ENCODE results near the gene SOX2.

SOX2 gene

DNA sequence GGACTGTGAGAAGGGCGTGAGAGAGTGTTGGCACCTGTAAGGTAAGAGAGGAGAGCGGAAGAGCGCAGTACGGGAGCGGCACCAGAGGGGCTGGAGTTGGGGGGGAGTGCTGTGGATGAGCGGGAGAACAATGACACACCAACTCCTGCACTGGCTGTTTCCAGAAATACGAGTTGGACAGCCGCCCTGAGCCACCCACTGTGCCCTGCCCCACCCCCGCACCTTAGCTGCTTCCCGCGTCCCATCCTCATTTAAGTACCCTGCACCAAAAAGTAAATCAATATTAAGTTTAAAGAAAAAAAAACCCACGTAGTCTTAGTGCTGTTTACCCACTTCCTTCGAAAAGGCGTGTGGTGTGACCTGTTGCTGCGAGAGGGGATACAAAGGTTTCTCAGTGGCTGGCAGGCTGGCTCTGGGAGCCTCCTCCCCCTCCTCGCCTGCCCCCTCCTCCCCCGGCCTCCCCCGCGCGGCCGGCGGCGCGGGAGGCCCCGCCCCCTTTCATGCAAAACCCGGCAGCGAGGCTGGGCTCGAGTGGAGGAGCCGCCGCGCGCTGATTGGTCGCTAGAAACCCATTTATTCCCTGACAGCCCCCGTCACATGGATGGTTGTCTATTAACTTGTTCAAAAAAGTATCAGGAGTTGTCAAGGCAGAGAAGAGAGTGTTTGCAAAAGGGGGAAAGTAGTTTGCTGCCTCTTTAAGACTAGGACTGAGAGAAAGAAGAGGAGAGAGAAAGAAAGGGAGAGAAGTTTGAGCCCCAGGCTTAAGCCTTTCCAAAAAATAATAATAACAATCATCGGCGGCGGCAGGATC, at the start of gene SOX2:
SOX2 (plus strand) TSS at position 601 of the 811 bp plus-strand sequence. CDS start 436 bp downstream, outside the sequence.
- Histone ChIP-seq H3K27me3 (peaks cover 13 to 99% of the 10 kb centered on the region in 2 donors), H3K27ac (no peak within 1 kb of the TSS), H3K4me3 (peak within 1 kb of the TSS; percentile 27 to 38), H3K9me3 (no peaks in the 10 kb centered on the region), H3K4me1 (peaks cover 0 to 32% (median 21%) of the 10 kb centered on the region in 4 donors), H3K36me3 (no peaks in the 10 kb centered on the region)
- TF ChIP-seq, protein P1, sequence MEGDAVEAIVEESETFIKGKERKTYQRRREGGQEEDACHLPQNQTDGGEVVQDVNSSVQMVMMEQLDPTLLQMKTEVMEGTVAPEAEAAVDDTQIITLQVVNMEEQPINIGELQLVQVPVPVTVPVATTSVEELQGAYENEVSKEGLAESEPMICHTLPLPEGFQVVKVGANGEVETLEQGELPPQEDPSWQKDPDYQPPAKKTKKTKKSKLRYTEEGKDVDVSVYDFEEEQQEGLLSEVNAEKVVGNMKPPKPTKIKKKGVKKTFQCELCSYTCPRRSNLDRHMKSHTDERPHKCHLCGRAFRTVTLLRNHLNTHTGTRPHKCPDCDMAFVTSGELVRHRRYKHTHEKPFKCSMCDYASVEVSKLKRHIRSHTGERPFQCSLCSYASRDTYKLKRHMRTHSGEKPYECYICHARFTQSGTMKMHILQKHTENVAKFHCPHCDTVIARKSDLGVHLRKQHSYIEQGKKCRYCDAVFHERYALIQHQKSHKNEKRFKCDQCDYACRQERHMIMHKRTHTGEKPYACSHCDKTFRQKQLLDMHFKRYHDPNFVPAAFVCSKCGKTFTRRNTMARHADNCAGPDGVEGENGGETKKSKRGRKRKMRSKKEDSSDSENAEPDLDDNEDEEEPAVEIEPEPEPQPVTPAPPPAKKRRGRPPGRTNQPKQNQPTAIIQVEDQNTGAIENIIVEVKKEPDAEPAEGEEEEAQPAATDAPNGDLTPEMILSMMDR (IDR thresholded peaks at IDR 0.05), result no peak
- intact Hi-C loops (cut with DNase I; ENCODE audit: low total_unique reads), result loop anchor here (5.0 kb wide), 1 partner anchor 976 kb away; no protein-coding TSS in a partner anchor
- no peak for DNase-seq

DNA sequence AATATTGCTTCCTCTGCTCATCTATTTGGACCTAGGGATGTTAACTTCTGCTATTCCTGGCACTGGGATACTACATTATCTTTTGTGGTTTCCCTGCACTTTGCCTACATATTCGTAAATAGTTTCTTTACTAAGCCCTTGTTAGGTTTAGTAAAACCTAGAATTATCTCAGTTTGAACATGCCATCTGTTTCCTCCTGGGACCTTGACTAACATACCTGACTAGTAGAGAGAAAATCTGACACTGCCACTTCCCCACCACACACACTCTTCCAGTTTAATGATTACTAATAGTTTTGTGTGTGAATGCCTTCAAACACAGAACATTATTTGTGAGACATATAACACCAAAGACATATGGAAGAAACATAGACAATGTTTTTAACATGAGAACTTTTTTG, 28.2 kb upstream of the SOX2 start:
- Histone ChIP-seq H3K27me3 (peaks cover 0 to 5% of the 10 kb centered on the region in 2 donors), H3K36me3 (no peaks in the 10 kb centered on the region), H3K4me3 (no peak overlapping the region), H3K27ac (no peak overlapping the region), H3K4me1 (no peaks in the 10 kb centered on the region), H3K9me3 (peaks cover 0 to 7% (median 0%) of the 10 kb centered on the region in 3 donors)
- intact Hi-C loops (cut with DNase I; ENCODE audit: low total_unique reads), result no loop called here
- no peak for DNase-seq
- TF ChIP-seq, protein P1 (IDR thresholded peaks at IDR 0.05), result no peak

DNA sequence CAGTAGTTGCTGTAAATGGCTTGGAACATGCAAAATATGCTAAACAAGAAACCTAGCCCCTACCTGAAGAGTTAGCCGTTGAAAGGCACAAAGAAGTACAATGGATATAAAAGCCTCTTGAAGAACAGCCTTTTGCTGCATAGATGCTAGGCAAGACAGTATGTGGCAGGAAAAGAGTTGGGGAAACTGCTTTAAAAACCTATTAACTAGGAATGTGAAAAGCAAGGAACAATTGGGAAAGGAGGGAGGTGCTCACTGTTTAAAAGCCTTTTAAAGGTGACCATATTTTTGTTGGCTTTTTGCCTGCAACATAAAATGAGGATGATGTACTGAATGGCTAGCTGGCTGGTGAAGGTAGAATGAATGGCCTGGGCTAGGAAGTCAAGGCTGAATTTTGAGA, 24.5 kb upstream of the SOX2 start:
- intact Hi-C loops (cut with DNase I; ENCODE audit: low total_unique reads), result no loop called here
- Histone ChIP-seq H3K27me3 (peaks cover 0 to 5% of the 10 kb centered on the region in 2 donors), H3K27ac (no peak overlapping the region), H3K9me3 (no peaks in the 10 kb centered on the region), H3K4me1 (no peaks in the 10 kb centered on the region), H3K36me3 (no peaks in the 10 kb centered on the region), H3K4me3 (no peak overlapping the region)
- no peak for DNase-seq
- TF ChIP-seq, protein P1 (IDR thresholded peaks at IDR 0.05), result no peak

DNA sequence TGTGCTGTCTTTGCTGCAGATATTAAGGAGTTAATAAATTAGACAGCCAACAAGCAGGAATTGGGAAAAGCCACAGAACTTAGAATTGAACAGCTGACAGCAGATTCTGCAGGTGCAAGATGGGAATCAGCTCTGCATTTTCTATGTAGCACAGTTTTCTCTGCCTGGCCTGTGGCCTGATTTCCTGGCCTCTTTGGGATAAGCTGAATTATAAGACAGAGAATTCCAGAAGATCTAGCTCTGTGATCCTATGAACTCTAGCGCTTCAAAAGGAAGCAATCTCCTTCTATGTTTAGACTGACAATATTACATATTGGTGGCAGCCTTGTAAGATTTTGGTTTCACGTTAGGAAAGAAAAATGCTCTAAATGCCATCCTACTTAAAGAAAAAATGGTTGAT, 24.0 kb upstream of the SOX2 start:
- TF ChIP-seq, protein P1 (IDR thresholded peaks at IDR 0.05), result no peak
- Histone ChIP-seq H3K27ac (no peak overlapping the region), H3K4me3 (no peak overlapping the region), H3K36me3 (no peaks in the 10 kb centered on the region), H3K27me3 (peaks cover 0 to 5% of the 10 kb centered on the region in 2 donors), H3K4me1 (no peaks in the 10 kb centered on the region), H3K9me3 (no peaks in the 10 kb centered on the region)
- no peak for DNase-seq
- intact Hi-C loops (cut with DNase I; ENCODE audit: low total_unique reads), result no loop called here

DNA sequence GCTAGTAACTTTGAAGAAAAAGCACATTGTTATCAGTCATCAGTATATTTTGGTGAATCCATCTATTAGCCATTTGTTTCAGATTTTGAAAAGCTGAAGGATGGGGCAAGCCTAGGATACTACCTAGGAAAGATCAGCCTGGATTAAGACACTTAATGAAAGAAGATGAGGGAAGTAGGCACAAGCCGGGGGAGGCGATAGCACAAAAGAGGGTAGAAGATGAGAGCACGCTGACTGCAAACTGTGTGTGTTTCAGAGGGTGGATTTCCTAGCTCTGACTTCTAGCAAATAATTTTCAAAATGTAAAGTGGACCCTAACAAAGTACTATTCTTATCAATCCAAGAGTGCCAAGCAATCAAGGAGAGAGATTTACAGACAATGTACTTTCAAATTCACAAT, 22.2 kb upstream of the SOX2 start:
- H3K27me3 ChIP-seq, result no peaks in the 10 kb centered on the region
- H3K36me3 ChIP-seq, result no peaks in the 10 kb centered on the region
- no peak overlapping the region for H3K27ac ChIP-seq
- TF ChIP-seq, protein P1 (IDR thresholded peaks at IDR 0.05), result no peak
- DNase-seq, result no peak
- intact Hi-C loops (cut with DNase I; ENCODE audit: low total_unique reads), result no loop called here
- H3K4me1 ChIP-seq, result no peaks in the 10 kb centered on the region
- H3K9me3 ChIP-seq, result no peaks in the 10 kb centered on the region
- H3K4me3 ChIP-seq, result no peak overlapping the region

Measured in tibial artery (tissue), 4 donors.